Amniotic epithelial cell (primary cell): Measurements from ENCODE around the gene ZSCAN32.

ENCODE experiments used
- DNase-seq: peaks from one replicate; pipeline ENCODE4 v3.0.0-alpha.2; 2010; ENCODE audit warnings: low read depth

ZSCAN32 gene

DNA sequence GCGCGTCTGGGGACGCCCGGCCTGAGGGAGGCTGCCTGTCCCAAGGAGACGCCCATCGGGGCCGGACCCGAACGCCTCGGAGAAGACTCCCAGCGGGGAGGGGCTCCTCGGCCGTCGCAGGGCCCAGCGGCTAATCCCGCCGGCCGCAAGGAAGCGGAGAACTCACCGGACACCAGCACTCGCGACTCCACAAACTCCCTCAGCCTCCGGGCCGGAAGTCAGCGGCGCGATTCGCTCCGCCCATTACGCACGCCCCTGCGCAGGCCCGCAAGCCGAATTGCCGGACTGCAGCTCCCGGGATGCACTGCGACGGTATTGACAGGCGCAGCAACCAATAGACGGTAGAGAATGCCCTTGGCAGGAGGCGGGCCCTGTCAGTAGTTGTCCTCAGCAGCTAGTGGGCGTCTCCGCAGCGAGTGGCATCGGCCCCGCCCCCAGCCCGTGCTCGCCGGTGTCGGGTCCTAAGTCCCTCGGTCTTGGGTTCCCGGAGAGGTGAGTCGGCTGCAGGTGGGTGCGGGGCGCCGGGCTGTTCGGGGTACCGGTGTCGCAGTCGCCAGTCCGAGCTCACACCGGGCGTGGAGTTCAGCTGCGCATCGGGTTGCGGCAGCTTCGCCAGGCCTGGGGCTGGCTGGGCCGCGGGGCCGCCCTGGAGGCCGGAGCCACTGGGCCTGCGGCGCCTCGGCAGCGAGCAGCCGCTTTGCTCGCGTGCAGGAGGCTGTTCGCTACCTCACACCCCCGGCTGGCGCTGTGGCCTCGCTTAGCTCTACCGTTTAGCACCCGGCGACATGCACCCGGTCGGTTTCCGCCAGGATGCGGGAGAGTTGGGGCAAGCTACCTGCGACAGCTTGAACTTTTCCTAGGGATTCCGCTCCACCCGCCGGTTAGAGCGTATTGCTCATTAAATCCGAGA lies at the start of gene ZSCAN32, which contains the start of gene ZNF174:
TSS of gene ZSCAN32 (minus strand) at position 226 of the 910 bp plus-strand sequence. CDS start 3,447 bp downstream, outside the sequence.
TSS of gene ZNF174 (plus strand) at position 437 of the 910 bp plus-strand sequence. CDS start 790 bp downstream, outside the sequence.
- DNase-seq = peak; percentile 99

DNA sequence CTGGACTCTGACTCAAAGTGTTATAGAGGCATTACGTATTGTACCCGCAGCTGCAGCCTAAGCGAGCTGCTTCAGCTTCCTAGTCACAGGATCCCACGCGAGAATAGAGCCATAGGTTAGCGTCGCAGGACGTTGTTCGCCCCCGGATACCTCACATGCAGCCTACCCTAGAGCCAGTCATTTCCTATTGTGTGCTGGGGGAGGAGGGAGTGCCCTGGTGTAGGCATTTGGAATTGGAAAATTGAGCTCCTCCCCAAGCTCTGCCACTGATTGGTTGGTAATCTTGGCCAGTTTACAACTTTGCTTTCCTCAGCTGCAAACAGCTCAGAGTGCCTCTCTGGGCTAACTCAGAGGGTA lies 43.2 kb upstream of the ZSCAN32 start:
- peak; percentile 70 for DNase-seq

- peak; percentile 94 for DNase-seq
Measured at GRCh38 chr16:3443108-3444031, 42.6 kb upstream of the ZSCAN32 start, which contains the start of the genes NAA60 and ZNF597. NAA60 (plus strand) TSS chr16:3443680; CDS start chr16:3476228, 32,548 bp downstream. ZNF597 (minus strand) TSS chr16:3443504; CDS start chr16:3443153, 351 bp downstream.

- no peak for DNase-seq
Measured at GRCh38 chr16:3439637-3440036, 38.8 kb upstream of the ZSCAN32 start.

DNA sequence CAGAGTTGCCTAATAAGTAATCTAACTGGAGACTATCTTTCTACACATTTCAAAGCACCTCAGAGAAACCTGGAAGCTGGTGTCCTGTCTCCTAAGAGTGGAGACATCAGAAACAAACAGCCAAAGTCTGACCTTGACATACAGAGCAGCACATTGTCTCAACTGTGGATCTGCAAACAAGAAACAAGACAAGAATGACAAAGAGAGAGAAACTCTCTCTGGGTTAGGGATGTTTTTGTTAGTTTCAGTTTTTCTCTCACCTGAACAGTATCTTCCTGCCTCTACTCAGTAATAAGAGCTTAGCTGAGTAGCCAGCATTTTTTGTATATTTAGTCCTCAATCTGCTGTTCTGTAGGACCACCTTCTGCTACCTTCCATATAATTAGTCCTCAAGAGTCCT lies 33.6 kb upstream of the ZSCAN32 start:
- no peak for DNase-seq

DNA sequence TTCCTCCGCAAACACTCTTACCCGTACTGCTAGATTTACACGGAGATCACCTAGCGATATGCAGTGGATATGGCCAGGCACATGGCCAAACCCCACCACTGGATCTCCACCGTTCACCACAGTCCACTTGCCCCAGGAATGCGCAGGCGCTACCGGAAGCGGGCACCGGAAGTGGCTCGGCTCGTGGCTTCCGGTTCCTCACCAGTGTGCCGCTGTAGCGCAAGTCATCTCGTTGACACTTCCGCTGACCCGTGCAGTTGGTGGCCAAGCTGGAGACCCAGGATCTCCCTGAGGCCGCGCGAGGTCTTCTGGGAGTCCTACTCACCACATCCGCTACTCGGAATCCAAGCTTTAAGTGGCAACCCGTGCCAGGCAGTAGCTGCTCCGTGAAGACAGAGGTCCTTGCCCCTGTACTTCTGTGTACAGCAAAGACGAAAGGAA lies 31.0 kb upstream of the ZSCAN32 start:
- DNase-seq = no peak

GRCh38 chr16:3413730-3414379 lies 13.1 kb upstream of the ZSCAN32 start:
- no peak for DNase-seq

- no peak for DNase-seq
Measured at GRCh38 chr16:3408561-3409197, 7.9 kb upstream of the ZSCAN32 start.

GRCh38 chr16:3401719-3402397 lies 1.1 kb upstream of the ZSCAN32 start:
- DNase-seq = peak; percentile 15

DNA sequence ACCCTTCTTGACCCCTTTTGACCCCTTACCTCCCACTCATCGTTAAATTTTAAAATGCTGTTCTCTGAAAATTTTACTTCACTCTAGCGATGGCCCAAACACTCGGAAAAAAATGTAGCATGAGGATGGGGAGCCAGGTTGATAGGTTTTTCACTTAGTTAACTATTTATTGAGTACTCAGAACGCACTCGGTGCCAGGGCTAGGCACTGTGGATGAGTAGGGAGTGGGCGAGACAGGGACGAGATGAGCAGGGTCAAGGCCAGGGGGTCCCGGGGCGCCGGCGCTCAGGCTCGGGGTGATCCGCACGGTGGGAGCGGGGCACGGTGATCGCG lies 392 bp downstream of the ZSCAN32 start:
- DNase-seq = no peak

DNA sequence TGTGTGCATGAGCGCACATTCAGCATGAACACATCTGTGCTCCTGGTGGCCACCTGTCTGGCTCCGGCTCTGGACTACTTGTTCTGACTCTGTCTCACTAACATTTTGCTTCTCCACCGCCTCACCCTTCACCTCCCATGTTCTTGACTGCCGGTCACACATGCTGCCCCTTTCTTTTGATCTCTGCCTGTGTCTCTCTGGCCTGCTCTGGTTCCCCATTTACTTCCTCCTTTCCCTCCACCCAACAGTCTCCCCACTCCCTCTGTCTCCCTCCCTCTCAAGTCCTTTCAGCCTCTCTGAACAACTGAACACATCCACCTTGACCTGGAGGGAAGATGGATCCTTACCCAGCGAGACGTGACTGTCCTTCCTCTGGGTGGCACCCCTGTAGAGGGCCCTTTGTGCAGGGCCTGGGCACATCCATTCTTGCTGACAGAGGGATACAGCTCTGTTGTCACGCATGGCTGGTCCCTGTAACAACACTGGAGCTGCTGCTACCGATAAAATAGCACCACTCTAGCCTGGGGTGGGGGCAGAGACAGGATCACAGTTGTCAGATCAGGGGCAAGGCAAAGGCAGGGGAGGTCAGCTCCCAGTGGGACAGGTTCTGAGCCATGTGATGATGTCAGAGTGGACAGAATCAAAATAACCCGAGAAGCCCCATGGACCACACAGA lies 11.0 kb downstream of the ZSCAN32 start:
- DNase-seq = no peak

DNA sequence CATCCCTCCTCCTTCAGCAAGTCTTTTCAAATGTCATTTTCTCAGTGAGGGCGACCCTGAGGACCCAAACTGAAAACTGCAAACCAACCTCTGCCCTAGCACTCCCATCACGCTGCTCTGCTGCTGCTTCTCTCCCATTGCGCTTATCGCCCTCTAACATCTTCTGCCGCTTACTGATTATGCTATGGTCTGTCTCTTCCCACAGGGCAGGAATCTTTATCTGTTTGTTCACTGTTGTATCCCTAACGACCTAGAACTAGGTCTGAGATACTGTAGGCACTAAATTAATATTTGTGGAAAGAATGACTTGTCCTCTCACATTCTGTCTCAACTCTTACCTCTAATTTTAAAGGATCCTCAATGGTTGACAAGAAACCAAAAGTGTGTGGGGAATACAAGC lies 12.5 kb downstream of the ZSCAN32 start:
- no peak for DNase-seq

DNA sequence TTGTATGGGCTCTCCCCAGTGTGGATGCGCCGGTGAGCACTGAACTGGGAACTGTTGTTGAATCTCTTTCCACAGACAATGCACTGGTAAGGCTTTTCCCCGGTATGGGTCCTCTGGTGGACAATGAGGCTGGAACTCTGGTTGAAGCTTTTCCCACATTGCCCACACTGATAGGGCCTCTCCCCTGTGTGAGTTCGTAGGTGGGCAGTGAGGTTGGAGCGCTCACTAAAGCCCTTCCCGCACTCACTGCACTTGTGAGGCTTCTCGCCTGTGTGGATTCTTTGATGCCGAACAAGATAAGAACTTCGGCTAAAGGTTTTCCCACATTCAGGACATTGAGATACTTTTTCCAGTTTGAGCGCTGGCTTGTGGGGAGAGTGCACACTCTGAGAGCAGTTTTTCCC lies 17.8 kb downstream of the ZSCAN32 start:
- no peak for DNase-seq

GRCh38 chr16:3377917-3378316 lies 22.9 kb downstream of the ZSCAN32 start:
- DNase-seq = no peak

- DNase-seq = no peak
Measured at GRCh38 chr16:3375680-3376079, 25.1 kb downstream of the ZSCAN32 start.

DNA sequence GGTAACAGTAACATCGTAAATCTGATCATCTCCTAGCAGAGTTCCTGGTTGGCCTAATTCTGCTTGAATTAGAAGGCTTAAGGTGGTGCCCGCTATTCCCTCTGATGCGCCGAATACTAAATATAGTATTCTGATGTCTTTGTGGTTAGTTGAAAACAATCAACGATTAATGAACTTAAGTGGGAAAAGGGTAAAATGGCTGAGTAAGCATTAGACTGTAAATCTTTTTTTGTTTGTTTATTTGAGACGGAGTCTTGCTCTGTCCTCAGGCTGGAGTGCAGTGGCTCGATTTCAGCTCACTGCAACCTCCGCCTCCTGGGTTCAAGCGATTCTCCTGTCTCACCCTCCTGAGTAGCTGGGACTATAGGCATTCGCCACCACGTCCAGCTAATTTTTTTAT lies 31.7 kb downstream of the ZSCAN32 start:
- no peak for DNase-seq

DNA sequence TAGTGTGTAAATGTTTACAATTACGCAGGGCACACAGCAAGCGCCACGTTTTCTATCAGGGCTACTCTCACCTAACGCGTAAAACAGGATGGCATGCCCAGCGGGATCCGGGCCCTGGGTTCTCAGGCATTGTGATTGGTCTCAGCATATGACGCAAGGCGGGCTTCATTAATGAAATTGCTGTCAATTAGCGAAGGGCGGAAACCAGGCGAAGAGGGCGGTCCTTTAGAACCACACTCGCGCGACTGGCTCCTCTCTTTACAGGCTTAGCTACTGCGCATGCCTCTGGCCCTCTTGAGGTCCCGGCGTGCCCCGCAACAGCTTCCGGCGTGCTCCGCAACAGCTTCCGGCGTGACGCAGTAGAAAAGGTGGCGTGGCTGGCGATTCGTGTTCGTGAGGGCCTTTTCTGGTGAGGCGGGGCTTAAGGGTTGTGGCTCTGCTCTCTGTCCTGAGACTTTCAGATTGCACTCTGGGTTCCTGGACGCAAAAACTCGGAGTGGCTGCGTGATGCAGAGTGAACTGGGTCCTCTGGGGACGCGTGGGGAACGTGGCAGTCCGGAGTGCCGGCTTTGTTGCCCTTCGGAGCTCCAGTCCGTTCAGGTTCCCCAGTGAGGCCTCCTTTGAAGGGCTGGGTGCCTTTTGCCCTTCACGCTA lies 35.9 kb downstream of the ZSCAN32 start:
- DNase-seq = peak; percentile 94

GRCh38 chr16:3363793-3364192 lies 37.0 kb downstream of the ZSCAN32 start:
- no peak for DNase-seq

- no peak for DNase-seq
Measured at GRCh38 chr16:3362931-3363330, 37.9 kb downstream of the ZSCAN32 start.

DNA sequence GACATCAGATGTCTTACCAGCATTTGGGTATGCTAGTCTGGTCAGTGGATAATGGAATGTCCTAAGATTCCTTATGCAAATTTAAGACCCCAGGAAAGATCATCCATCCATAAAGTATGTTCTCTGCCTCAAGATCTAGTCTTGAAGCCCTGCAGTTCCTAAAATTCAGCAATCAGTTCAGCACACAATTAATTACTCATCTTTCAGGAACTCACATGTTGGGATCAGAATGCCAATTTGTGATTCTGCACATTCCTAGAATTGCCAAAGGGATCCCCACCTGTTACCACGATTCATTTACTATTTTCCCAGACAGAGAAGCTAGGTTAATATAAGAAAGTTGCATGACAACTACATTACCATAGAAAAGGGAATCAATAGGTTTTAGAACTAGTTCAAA lies 41.9 kb downstream of the ZSCAN32 start:
- no peak for DNase-seq
